Mesenchymal stem cell (in vitro differentiated cells and primary cell): ENCODE data around the gene KIAA1191.

Experiments used
- DNase-seq: peaks from one replicate; pipeline ENCODE4 v3.0.0-alpha.2; 2013
- H2AFZ ChIP-seq: one replicate; pipeline ENCODE4 v1.6.1; 2013; ENCODE audit warnings: low read depth, mild to moderate bottlenecking, control low read depth, inconsistent platforms, low read length, moderate library complexity
- H2AK5ac ChIP-seq: 2 replicates; pipeline ENCODE4 v1.6.1; 2013; ENCODE audit warnings: low read length, moderate library complexity, mild to moderate bottlenecking, inconsistent platforms; ENCODE audit not compliant: severe bottlenecking
- H2BK120ac ChIP-seq: one replicate; pipeline ENCODE4 v1.6.1; 2013; ENCODE audit warnings: low read depth, mild to moderate bottlenecking, inconsistent platforms, low read length, moderate library complexity
- H2BK12ac ChIP-seq, 2 experiments: one replicate each; pipeline ENCODE4 v1.6.1; 2013; ENCODE audit warnings: inconsistent platforms in 2 of 2, low read length in 2 of 2, mild to moderate bottlenecking in 2 of 2, moderate library complexity in 2 of 2, control low read depth in 1 of 2
- H2BK15ac ChIP-seq: one replicate; pipeline ENCODE4 v1.6.1; 2013; ENCODE audit warnings: mild to moderate bottlenecking, low read depth, inconsistent platforms; ENCODE audit not compliant: poor library complexity, severe bottlenecking
- H2BK5ac ChIP-seq: 2 replicates; pipeline ENCODE4 v1.6.1; 2013; ENCODE audit warnings: low read depth, mild to moderate bottlenecking, low read length, control low read depth, inconsistent platforms; ENCODE audit not compliant: poor library complexity, severe bottlenecking
- H3K14ac ChIP-seq, 2 experiments: one replicate each; pipeline ENCODE4 v1.6.1; 2013; ENCODE audit warnings: inconsistent platforms in 2 of 2, low read length in 2 of 2, control low read depth in 1 of 2, mild to moderate bottlenecking in 1 of 2, moderate library complexity in 1 of 2
- H3K18ac ChIP-seq, 2 experiments: one replicate each; pipeline ENCODE4 v1.6.1; 2013; ENCODE audit warnings: inconsistent platforms in 2 of 2, low read length in 2 of 2, control low read depth in 1 of 2, low read depth in 1 of 2, mild to moderate bottlenecking in 1 of 2
- H3K23ac ChIP-seq, 2 experiments: one replicate each; pipeline ENCODE4 v1.6.1; 2013; ENCODE audit warnings: inconsistent platforms in 2 of 2, low read length in 2 of 2, mild to moderate bottlenecking in 2 of 2, moderate library complexity in 2 of 2, control low read depth in 1 of 2
- H3K27ac ChIP-seq: 2 replicates; pipeline ENCODE4 v1.5.1; 2013; ENCODE audit warnings: mild to moderate bottlenecking, moderate library complexity, low read length, control low read depth, inconsistent platforms; ENCODE audit not compliant: poor library complexity, severe bottlenecking
- H3K27me3 ChIP-seq, 2 experiments: 2 replicates each; pipeline versions ENCODE4 v1.6.1 to v1.7.0; 2013; ENCODE audit warnings: low read length in 2 of 2, mild to moderate bottlenecking in 2 of 2, moderate library complexity in 2 of 2, control low read depth in 1 of 2, inconsistent platforms in 1 of 2; ENCODE audit not compliant: control insufficient read depth in 1 of 2, insufficient read depth in 1 of 2
- H3K36me3 ChIP-seq, 2 experiments: 2 replicates each; pipeline versions ENCODE4 v1.6.1 to v1.7.0; 2013; ENCODE audit warnings: low read length in 2 of 2, control low read depth in 1 of 2, inconsistent platforms in 1 of 2, low read depth in 1 of 2, mild to moderate bottlenecking in 1 of 2; ENCODE audit not compliant: insufficient read depth in 2 of 2, control insufficient read depth in 1 of 2
- H3K4ac ChIP-seq, 2 experiments: one replicate each; pipeline ENCODE4 v1.6.1; 2013; ENCODE audit warnings: inconsistent platforms in 2 of 2, low read length in 2 of 2, mild to moderate bottlenecking in 2 of 2, moderate library complexity in 2 of 2, control low read depth in 1 of 2, low read depth in 1 of 2
- H3K4me1 ChIP-seq: 2 replicates; pipeline ENCODE4 v1.6.1; 2013; ENCODE audit warnings: low read depth, low read length, control low read depth; ENCODE audit not compliant: control insufficient read depth, insufficient read depth
- H3K4me2 ChIP-seq: 2 replicates; pipeline ENCODE4 v1.6.1; 2013; ENCODE audit warnings: low read length, mild to moderate bottlenecking, inconsistent platforms; ENCODE audit not compliant: poor library complexity, severe bottlenecking
- H3K4me3 ChIP-seq, 2 experiments: 2 replicates each; pipeline versions ENCODE4 v1.5.1 to v1.7.0; 2013; ENCODE audit warnings: low read length in 2 of 2, mild to moderate bottlenecking in 2 of 2, control low read depth in 1 of 2, low read depth in 1 of 2; ENCODE audit not compliant: insufficient read depth in 1 of 2
- H3K79me1 ChIP-seq: replicated peaks from 2 replicates; pipeline ENCODE4 v1.6.1; 2013; ENCODE audit warnings: mild to moderate bottlenecking, control low read depth, low read length, inconsistent platforms; ENCODE audit not compliant: poor library complexity, severe bottlenecking
- H3K9ac ChIP-seq: 2 replicates; pipeline ENCODE4 v1.7.0; 2013; ENCODE audit warnings: mild to moderate bottlenecking, low read length, moderate library complexity
- H3K9me3 ChIP-seq: 2 replicates; pipeline ENCODE4 v1.7.0; 2013; ENCODE audit warnings: mild to moderate bottlenecking, low read length; ENCODE audit not compliant: control insufficient read depth
- H4K8ac ChIP-seq: one replicate; pipeline ENCODE4 v1.6.1; 2013; ENCODE audit warnings: inconsistent platforms, mild to moderate bottlenecking, low read length, moderate library complexity
- H4K91ac ChIP-seq: one replicate; pipeline ENCODE4 v1.6.1; 2013; ENCODE audit warnings: mild to moderate bottlenecking, low read length, inconsistent platforms
- WGBS: methylation state at CpG from one replicate; pipeline ENCODE4 v1.1.7; 2013; ENCODE audit warnings: mixed read lengths; 5-methylcytosine and 5-hydroxymethylcytosine counted together

Gene KIAA1191

GRCh38 chr5:176373100-176373818 is 11.7 kb upstream of the KIAA1191 start:
- Histone ChIP-seq H3K4ac (no peak overlapping the region), H4K91ac (no peak overlapping the region), H2BK120ac (no peak overlapping the region), H3K4me3 (no peak overlapping the region), H2BK15ac (no peak overlapping the region), H2AFZ (no peak overlapping the region), H3K18ac (no peak overlapping the region), H3K79me1 (peaks cover 17% of the 10 kb centered on the region), H3K36me3 (peaks cover 28 to 54% of the 10 kb centered on the region in 2 experiments), H4K8ac (no peak overlapping the region), H3K23ac (no peak overlapping the region), H3K27me3 (no peaks in the 10 kb centered on the region), H3K9ac (no peak overlapping the region), H3K14ac (no peak overlapping the region), H2BK12ac (no peak overlapping the region), H3K4me2 (no peak overlapping the region), H2AK5ac (no peak overlapping the region), H2BK5ac (no peak overlapping the region), H3K4me1 (peaks cover 2% of the 10 kb centered on the region), H3K9me3 (no peaks in the 10 kb centered on the region), H3K27ac (no peak overlapping the region)
- no peak for DNase-seq
- 95% methylated on average over 7 of the region's 7 CpGs for WGBS

- Histone ChIP-seq H3K23ac (no peak overlapping the region), H3K14ac (no peak overlapping the region), H4K8ac (peak overlapping the region; percentile 30), H3K4ac (no peak overlapping the region), H3K4me1 (peaks cover 2% of the 10 kb centered on the region), H3K79me1 (peaks cover 23% of the 10 kb centered on the region), H2BK15ac (no peak overlapping the region), H2BK5ac (no peak overlapping the region), H2BK12ac (no peak overlapping the region), H3K9me3 (no peaks in the 10 kb centered on the region), H3K4me3 (no peak overlapping the region), H3K27me3 (no peaks in the 10 kb centered on the region), H2BK120ac (no peak overlapping the region), H2AFZ (no peak overlapping the region), H3K18ac (no peak overlapping the region), H2AK5ac (no peak overlapping the region), H3K9ac (no peak overlapping the region), H3K27ac (no peak overlapping the region), H4K91ac (peak overlapping the region; percentile 29), H3K4me2 (no peak overlapping the region), H3K36me3 (peaks cover 38 to 58% of the 10 kb centered on the region in 2 experiments)
- WGBS, result 97% methylated on average over 11 of the region's 13 CpGs
- no peak for DNase-seq
These were observed 10.3 kb upstream of the KIAA1191 start for GRCh38 chr5:176371621-176372539.

- H3K18ac ChIP-seq, result no peak overlapping the region
- peaks cover 10% of the 10 kb centered on the region for H3K4me1 ChIP-seq
- no peak for DNase-seq
- no peak overlapping the region for H3K23ac ChIP-seq
- no peak overlapping the region for H3K9ac ChIP-seq
- H4K8ac ChIP-seq, result no peak overlapping the region
- H3K36me3 ChIP-seq, result peaks cover 45 to 51% of the 10 kb centered on the region in 2 experiments
- no peak overlapping the region for H2BK5ac ChIP-seq
- H2BK120ac ChIP-seq, result no peak overlapping the region
- H2AFZ ChIP-seq, result no peak overlapping the region
- H3K79me1 ChIP-seq, result peaks cover 31% of the 10 kb centered on the region
- no peak overlapping the region for H3K4me3 ChIP-seq
- no peak overlapping the region for H3K14ac ChIP-seq
- no peak overlapping the region for H3K27ac ChIP-seq
- H3K27me3 ChIP-seq, result no peaks in the 10 kb centered on the region
- no peak overlapping the region for H2AK5ac ChIP-seq
- H3K9me3 ChIP-seq, result no peaks in the 10 kb centered on the region
- no peak overlapping the region for H2BK12ac ChIP-seq
- H2BK15ac ChIP-seq, result peak overlapping the region; percentile 13
- no peak overlapping the region for H3K4me2 ChIP-seq
- no peak overlapping the region for H3K4ac ChIP-seq
- no peak overlapping the region for H4K91ac ChIP-seq
- 97% methylated on average over 5 of the region's 8 CpGs for WGBS
These were observed 8.6 kb upstream of the KIAA1191 start for GRCh38 chr5:176369934-176370711.
